Adrenal gland (tissue), 19 donors: ENCODE measurements around the gene OR1F1. TPM values are rescaled to one million over a fixed set of nuclear protein-coding genes. Genes with fewer than 3 reads are reported as not detected.
"Not testable (repeated sequence)": the region's sequence is repeated elsewhere in the genome, so short reads cannot be mapped to it uniquely, and the experiment has no call there.

Experiments
- DNase-seq, 7 donors: peaks; one replicate each; pipeline ENCODE4 v3.0.0-alpha.2; 2019 to 2020
- H3K27ac ChIP-seq, 5 donors: fragments of 200-600 bp; sonication (generic) in 4 of 5; 1 replicate in 3 of 5; 2 replicates in 2 of 5; pipeline versions ENCODE4 v1.5.1 to v1.8.0; 2016 to 2020; ENCODE audit warnings: mild to moderate bottlenecking in 1 of 5
- H3K27me3 ChIP-seq: fragments of 200-600 bp; 2 replicates; pipeline ENCODE4 v1.8.0; 2021
- H3K36me3 ChIP-seq, 2 donors: fragments of 200-600 bp; replicated peaks in 1 of 2; 1 replicate in 1 of 2; 2 replicates in 1 of 2; pipeline versions ENCODE4 v1.5.1 to v1.8.0; 2018 to 2022
- H3K4me1 ChIP-seq, 2 donors: fragments of 200-600 bp; replicated peaks in 1 of 2; 1 replicate in 1 of 2; 2 replicates in 1 of 2; pipeline versions ENCODE4 v1.5.1 to v1.8.0; 2018 to 2021
- H3K4me3 ChIP-seq, 4 donors: fragments of 200-600 bp; sonication (generic) in 3 of 4; one replicate each; pipeline ENCODE4 v1.5.1; 2016 to 2018
- H3K9me3 ChIP-seq, 3 donors: fragments of 200-600 bp; sonication (generic) in 1 of 3; replicated peaks in 1 of 3; 1 replicate in 2 of 3; 2 replicates in 1 of 3; pipeline versions ENCODE4 v1.5.1 to v1.8.0; 2016 to 2021
- POLR2A ChIP-seq, 2 donors: fragments of 450-650 bp; IDR thresholded peaks; one replicate each; pipeline ENCODE4 v1.6.1; 2017; ENCODE audit warnings: antibody characterized with exemption in 2 of 2, mild to moderate bottlenecking in 2 of 2, moderate library complexity in 1 of 2
- WGBS, 4 donors: extraction: QIAGEN DNeasy Blood & Tissue Kit in 2 of 4; methylation state at CpG; one replicate each; pipeline versions ENCODE4 v1.1.5 to v1.1.7; 2013 to 2017; 5-methylcytosine and 5-hydroxymethylcytosine counted together
- intact Hi-C, 2 donors: fragments of 100-400 bp; cut with DNase I; formaldehyde crosslinking; loops; one replicate each; pipeline versions ENCODE4 v1.14.1 to v1.15.0; 2022 to 2023
- long read RNA-seq, 10 donors: library from polyadenylated mRNA in 3 of 10; unstranded in 2 of 10; stranded (forward) in 1 of 10; transcript quantifications; one replicate each; pipeline ENCODE4 v2.0.0 and lab custom pipeline, GENCODE V29; 2021 to 2026
- polyA plus RNA-seq, 3 donors: library from polyadenylated mRNA; stranded (reverse); fragments of 200-250 nt in 2 of 3; fragments of 350-450 nt in 1 of 3; fragmentation: Illumina TruSeq in 1 of 3; extraction: RNeasy Lipid Tissue Mini Kit (QIAGEN cat#74804) in 1 of 3; gene quantifications; one replicate each; pipeline ENCODE4 v1.2.3, GENCODE V29; 2013 to 2014
- total RNA-seq, 9 donors: library from RNA; depleted of rRNA in 4 of 9; stranded (reverse); fragments of >200 nt in 4 of 9; fragments of 120-200 nt in 1 of 9; fragmentation: NEBNext Ultra II Directional in 1 of 9; extraction: Animal tissue kit (Norgen Biotek cat#: 25700) in 1 of 9; gene quantifications; one replicate each; pipeline versions ENCODE4 v1.1.0 to v1.2.4, GENCODE V29; 2013 to 2023
- TF ChIP-seq, protein P1 (sequence below), 6 experiments: fragments of 450-650 bp in 4 of 6; fragments of 200-600 bp in 2 of 6; sonication (generic) in 1 of 6; IDR thresholded peaks; 1 replicate in 5 of 6; 2 replicates in 1 of 6; pipeline versions ENCODE4 v1.5.1 to v1.8.0; 2016 to 2021; ENCODE audit warnings: antibody characterized with exemption in 6 of 6, mild to moderate bottlenecking in 2 of 6, moderate library complexity in 1 of 6
- donor health status: healthy with polysubstance abuse.
- donor health status: Bipolar disorder and iron deficiency.
- donor health status: DM: yes; HTN: yes; CAD: no.
- donor health status: DM: no; HTN: no; CAD: no.
- donor health status: DM: no; HTN: no; CAD: no.
- donor health status: DM: yes; HTN: yes; CAD: no.

Gene OR1F1
- total RNA-seq, result not detected
- polyA plus RNA-seq, result not detected
- long read RNA-seq, donor 1, result 0 reads
- long read RNA-seq, donor 2, result 0 reads
- long read RNA-seq, donor 3, result 0 reads
- long read RNA-seq, donor 4, result 0 reads
- long read RNA-seq, donor 5, result 0 reads
- long read RNA-seq, donor 6, result 0 reads
- long read RNA-seq, donor 7, result 0 reads
- long read RNA-seq, donor 8, result 0 reads
- long read RNA-seq, donor 9, result 0 reads
- long read RNA-seq, donor 10, result 0 reads

DNA sequence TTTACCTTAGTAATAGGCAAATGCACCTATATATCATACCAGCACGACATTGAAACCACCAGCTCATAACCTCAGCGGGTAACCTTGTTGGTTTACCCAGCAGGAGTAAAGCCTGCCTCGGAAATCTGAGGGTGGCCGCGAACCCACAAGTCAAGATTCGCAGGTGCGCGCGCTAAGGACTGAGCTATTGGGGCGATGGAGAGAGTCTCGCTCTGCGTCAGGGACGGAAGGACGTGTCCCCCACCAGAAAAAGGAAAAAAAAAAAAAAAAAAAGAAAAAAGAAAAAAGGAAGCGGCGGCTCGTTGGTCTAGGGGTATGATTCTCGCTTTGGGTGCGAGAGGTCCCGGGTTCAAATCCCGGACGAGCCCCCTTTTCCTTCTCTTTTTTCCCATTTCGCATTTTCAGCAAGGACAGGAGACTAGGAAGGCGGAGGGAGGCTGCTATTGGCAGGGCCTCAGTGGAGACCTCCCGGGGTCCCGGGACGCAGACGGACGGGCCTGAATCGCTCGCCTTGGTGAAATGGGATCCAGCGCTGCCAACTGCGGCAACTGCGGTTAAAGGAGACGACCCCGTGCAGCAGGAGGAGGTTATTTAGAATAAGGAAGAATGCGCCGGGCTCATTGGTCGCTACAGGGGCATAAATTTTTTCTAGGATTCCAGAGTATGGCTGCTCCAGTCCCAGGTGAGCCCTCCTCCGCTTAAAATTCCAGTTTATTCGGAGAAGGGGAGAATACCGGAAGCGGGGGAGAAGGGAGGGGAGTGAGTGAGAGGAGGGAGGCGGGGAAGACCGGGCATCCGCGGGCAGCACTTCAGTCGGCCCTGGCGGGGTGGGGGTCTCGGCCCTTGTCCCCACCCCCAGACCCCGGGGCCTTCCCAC, at the start of gene OR1F1:
Gene OR1F1, plus strand, starts transcription at position 407 of the 877 bp plus-strand sequence.
- Histone ChIP-seq H3K27ac (no peak within 1 kb of the TSS), H3K4me1 (peaks cover 0 to 9% of the 10 kb centered on the region in 2 donors), H3K36me3 (no peaks in the 10 kb centered on the region), H3K4me3 (no peak within 1 kb of the TSS), H3K9me3 (no peaks in the 10 kb centered on the region), H3K27me3 (peaks cover 96% of the 10 kb centered on the region)
- DNase-seq, result no peak
- 2 to 5% (median 3%) methylated on average over 33 to 51 of the region's 51 CpGs for WGBS, 4 donors
- intact Hi-C loops, result no loop called here
- no peak for TF ChIP-seq POLR2A (IDR thresholded peaks at IDR 0.05)
- TF ChIP-seq, protein P1, sequence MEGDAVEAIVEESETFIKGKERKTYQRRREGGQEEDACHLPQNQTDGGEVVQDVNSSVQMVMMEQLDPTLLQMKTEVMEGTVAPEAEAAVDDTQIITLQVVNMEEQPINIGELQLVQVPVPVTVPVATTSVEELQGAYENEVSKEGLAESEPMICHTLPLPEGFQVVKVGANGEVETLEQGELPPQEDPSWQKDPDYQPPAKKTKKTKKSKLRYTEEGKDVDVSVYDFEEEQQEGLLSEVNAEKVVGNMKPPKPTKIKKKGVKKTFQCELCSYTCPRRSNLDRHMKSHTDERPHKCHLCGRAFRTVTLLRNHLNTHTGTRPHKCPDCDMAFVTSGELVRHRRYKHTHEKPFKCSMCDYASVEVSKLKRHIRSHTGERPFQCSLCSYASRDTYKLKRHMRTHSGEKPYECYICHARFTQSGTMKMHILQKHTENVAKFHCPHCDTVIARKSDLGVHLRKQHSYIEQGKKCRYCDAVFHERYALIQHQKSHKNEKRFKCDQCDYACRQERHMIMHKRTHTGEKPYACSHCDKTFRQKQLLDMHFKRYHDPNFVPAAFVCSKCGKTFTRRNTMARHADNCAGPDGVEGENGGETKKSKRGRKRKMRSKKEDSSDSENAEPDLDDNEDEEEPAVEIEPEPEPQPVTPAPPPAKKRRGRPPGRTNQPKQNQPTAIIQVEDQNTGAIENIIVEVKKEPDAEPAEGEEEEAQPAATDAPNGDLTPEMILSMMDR (IDR thresholded peaks at IDR 0.05), result no peak

DNA sequence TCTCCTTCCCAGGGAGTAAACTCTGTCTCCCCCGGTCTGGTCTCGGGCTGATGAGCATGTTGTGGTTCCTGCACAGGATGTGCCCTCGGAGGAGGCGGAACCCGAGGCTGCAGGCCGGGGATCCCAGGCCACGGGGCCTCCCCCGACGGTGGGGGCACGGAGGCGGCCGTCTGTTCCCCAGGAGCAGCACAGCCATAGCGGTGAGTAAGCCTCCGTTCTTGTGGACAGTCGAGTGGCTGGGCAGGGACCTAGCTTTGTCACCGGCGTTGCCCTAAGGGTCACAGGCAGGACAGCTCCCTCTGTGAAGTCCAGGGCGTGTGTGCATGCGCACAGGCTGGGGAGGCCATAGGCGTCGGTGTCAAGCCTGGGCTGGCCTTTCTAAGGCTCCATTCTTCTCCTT, 49.7 kb upstream of the OR1F1 start:
- Histone ChIP-seq H3K27ac (no peak overlapping the region), H3K27me3 (no peaks in the 10 kb centered on the region), H3K9me3 (no peaks in the 10 kb centered on the region), H3K4me1 (peaks cover 6 to 18% of the 10 kb centered on the region in 2 donors), H3K36me3 (peaks cover 0 to 25% of the 10 kb centered on the region in 2 donors), H3K4me3 (no peak overlapping the region)
- WGBS, 4 donors, result 90 to 93% (median 93%) methylated on average over 10 to 21 of the region's 21 CpGs; no CpG with 5 or more reads in 1 of the 4 donors
- DNase-seq, result no peak
- TF ChIP-seq, protein P1 (IDR thresholded peaks at IDR 0.05), result no peak
- no peak for TF ChIP-seq POLR2A (IDR thresholded peaks at IDR 0.05)
- intact Hi-C loops, result no loop called here

DNA sequence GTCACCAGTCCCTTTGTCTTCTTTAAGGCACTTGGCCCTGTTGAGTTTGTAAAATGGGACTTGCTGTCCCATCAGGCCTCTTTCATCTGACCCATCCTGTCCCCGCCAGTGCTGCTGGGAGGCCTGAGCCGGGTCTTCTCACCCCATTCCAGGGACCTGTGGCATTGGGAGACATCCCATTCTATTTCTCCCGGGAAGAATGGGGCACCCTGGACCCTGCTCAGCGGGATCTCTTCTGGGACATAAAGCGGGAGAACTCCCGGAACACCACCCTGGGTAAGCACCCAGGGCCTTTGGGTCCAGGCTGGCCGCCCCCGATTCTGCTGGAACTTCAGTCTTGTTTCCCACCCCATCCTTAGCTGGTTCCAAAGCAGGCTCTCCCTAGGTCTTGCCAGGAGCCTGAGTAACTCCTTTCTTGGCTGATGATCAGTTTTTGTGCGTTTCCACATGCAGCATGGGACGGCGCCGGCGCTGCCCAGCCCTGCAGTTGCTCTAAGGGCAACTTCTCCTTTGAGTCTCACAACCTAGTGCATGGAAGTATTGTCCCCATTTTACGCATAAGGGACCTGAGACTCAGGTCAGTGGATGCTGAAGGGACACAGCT, 49.1 kb upstream of the OR1F1 start:
- 85 to 95% (median 89%) methylated on average over 10 to 14 of the region's 14 CpGs for WGBS, 4 donors
- H3K27me3 ChIP-seq, result no peaks in the 10 kb centered on the region
- H3K9me3 ChIP-seq, result no peaks in the 10 kb centered on the region
- H3K4me3 ChIP-seq, result no peak overlapping the region
- TF ChIP-seq POLR2A (IDR thresholded peaks at IDR 0.05), result no peak
- TF ChIP-seq, protein P1 (IDR thresholded peaks at IDR 0.05), result no peak
- H3K4me1 ChIP-seq, result peaks cover 10 to 18% of the 10 kb centered on the region in 2 donors
- H3K36me3 ChIP-seq, result peaks cover 0 to 25% of the 10 kb centered on the region in 2 donors
- no peak overlapping the region for H3K27ac ChIP-seq
- intact Hi-C loops, result no loop called here
- DNase-seq, result no peak

DNA sequence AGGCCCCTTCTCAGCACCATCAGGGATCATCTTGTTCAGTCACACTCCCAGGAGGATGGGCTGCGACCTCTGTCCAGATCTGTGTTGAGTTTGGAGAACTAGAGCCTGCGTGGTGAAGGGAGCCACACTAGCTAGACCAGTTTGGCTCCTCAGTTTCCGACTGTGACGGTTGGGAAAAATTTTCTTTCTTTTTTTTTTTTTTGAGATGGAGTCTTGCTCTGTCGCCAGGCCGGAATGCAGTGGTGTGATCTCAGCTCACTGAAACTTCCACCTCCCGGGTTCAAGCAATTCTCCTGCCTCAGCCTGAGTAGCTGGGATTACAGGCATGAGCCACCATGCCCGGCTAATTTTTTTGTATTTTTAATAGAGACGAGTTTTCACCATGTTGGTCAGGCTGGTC, 48.4 kb upstream of the OR1F1 start:
- intact Hi-C loops, H3K9me3 ChIP-seq, H3K27ac ChIP-seq, DNase-seq, H3K4me3 ChIP-seq, H3K27me3 ChIP-seq: not testable (repeated sequence)
- 90 to 93% (median 92%) methylated on average over 9 of the region's 9 CpGs for WGBS, 4 donors
- Histone ChIP-seq H3K4me1 (peaks cover 10 to 23% of the 10 kb centered on the region in 2 donors), H3K36me3 (peaks cover 0 to 25% of the 10 kb centered on the region in 2 donors)
